ENCODE results near the gene CARHSP1. TPM values are rescaled to one million over a fixed set of nuclear protein-coding genes. Genes with fewer than 3 reads are reported as not detected.

Gene CARHSP1
- total and polyA plus RNA-seq, 9 of the 15 experiments (the other 6 are each of a cell fraction or from before 2014, with no cell fraction given) = 5.8 to 114 (median 41.1) TPM

- Histone ChIP-seq H3K9ac (ENCODE audit: insufficient read depth in 1 of 2, low read depth in 2 of 2, low read length in 2 of 2) (no peak overlapping the region), H3K4me3 (no peak overlapping the region), H3K9me3 (replicated peaks; ENCODE audit: control insufficient read depth, insufficient read depth, low read depth, low read length) (no peaks in the 10 kb centered on the region), H4K20me1 (replicated peaks; ENCODE audit: control insufficient read depth, insufficient read depth, low read length) (no peaks in the 10 kb centered on the region), H3K79me2 (ENCODE audit: control insufficient read depth, insufficient read depth, low read length) (peaks cover 2% of the 10 kb centered on the region; the same call in 1 of the 3 replicates), H3K4me1 (replicated peaks in 1 of 2; ENCODE audit: control insufficient read depth in 2 of 2, insufficient read depth in 2 of 2, low read length in 2 of 2) (peaks cover 0 to 4% of the 10 kb centered on the region in 2 experiments; a peak in 1 of 5 replicates), H3K36me3 (ENCODE audit: control insufficient read depth, insufficient read depth, low read length) (peaks cover 61% of the 10 kb centered on the region; the same call in 2 of the 3 replicates), H3K4me2 (ENCODE audit: insufficient read depth, low read length) (no peak overlapping the region), H3K27ac (ENCODE audit: extremely low read depth, low read depth, low read length) (no peak overlapping the region), H2AFZ (ENCODE audit: low read depth, low read length) (no peak overlapping the region), H3K27me3 (ENCODE audit: control insufficient read depth in 2 of 2, insufficient read depth in 2 of 2, low read length in 2 of 2) (no peaks in the 10 kb centered on the region), H3K9me1 (ENCODE audit: control insufficient read depth, insufficient read depth, low read length) (no peaks in the 10 kb centered on the region)
- ATAC-seq (no peak), FAIRE-seq (no peak), DNase-seq (ENCODE audit: extremely low read depth in 1 of 4, low spot score in 3 of 4) (no peak)
- WGBS (ENCODE audit: insufficient coverage, low coverage, missing lambda C conversion rate) = 94% methylated on average over 13 of the region's 13 CpGs
- in situ Hi-C loops (cut with MboI) = no loop called here
- TF ChIP-seq POLR2A (conservative IDR thresholded peaks at IDR 0.05) = 0 out of 2 replicates have a peak, but pooled peaks have one; percentile 38
- no peak for TF ChIP-seq GATA2 (CRISPR knock-in tag; IDR thresholded peaks at IDR 0.05)
- intact Hi-C loops (cut with micrococcal nuclease) = no loop called here
- POLR2A ChIA-PET = interaction anchor here (0.9 kb wide), 1 partner anchor 11 kb away, joined by 3 read pairs; no protein-coding TSS in a partner anchor
- CTCF ChIA-PET (ENCODE audit: low intra/inter-chr PET ratio) = no interaction called here
- BruUV-seq (replicated peaks) = no TSS peak
These were observed 21.7 kb downstream of the CARHSP1 start for GRCh38 chr16:8847145-8847544.

- Histone ChIP-seq H3K36me3 (ENCODE audit: control insufficient read depth, insufficient read depth, low read length) (peaks cover 54% of the 10 kb centered on the region; the same call in 2 of the 3 replicates), H3K9me1 (ENCODE audit: control insufficient read depth, insufficient read depth, low read length) (no peaks in the 10 kb centered on the region), H3K27ac (ENCODE audit: extremely low read depth, low read depth, low read length) (no peak overlapping the region), H3K9ac (ENCODE audit: insufficient read depth in 1 of 2, low read depth in 2 of 2, low read length in 2 of 2) (no peak overlapping the region), H3K9me3 (replicated peaks; ENCODE audit: control insufficient read depth, insufficient read depth, low read depth, low read length) (no peaks in the 10 kb centered on the region), H3K27me3 (ENCODE audit: control insufficient read depth in 2 of 2, insufficient read depth in 2 of 2, low read length in 2 of 2) (no peaks in the 10 kb centered on the region), H3K4me3 (no peak overlapping the region), H4K20me1 (replicated peaks; ENCODE audit: control insufficient read depth, insufficient read depth, low read length) (no peaks in the 10 kb centered on the region), H3K4me2 (ENCODE audit: insufficient read depth, low read length) (no peak overlapping the region), H2AFZ (ENCODE audit: low read depth, low read length) (no peak overlapping the region), H3K79me2 (ENCODE audit: control insufficient read depth, insufficient read depth, low read length) (peaks cover 2% of the 10 kb centered on the region; the same call in 1 of the 3 replicates), H3K4me1 (replicated peaks in 1 of 2; ENCODE audit: control insufficient read depth in 2 of 2, insufficient read depth in 2 of 2, low read length in 2 of 2) (peaks cover 0 to 4% of the 10 kb centered on the region in 2 experiments; a peak in 1 of 5 replicates)
- 89% methylated on average over 10 of the region's 10 CpGs for WGBS (ENCODE audit: insufficient coverage, low coverage, missing lambda C conversion rate)
- no peak for DNase-seq (ENCODE audit: extremely low read depth in 1 of 4, low spot score in 3 of 4)
- in situ Hi-C loops (cut with MboI) (no loop called here), intact Hi-C loops (cut with micrococcal nuclease) (no loop called here)
- FAIRE-seq = no peak
- POLR2A ChIA-PET = interaction anchor here (0.9 kb wide), 1 partner anchor 10 kb away, joined by 3 read pairs; no protein-coding TSS in a partner anchor
- no peak for ATAC-seq
- CTCF ChIA-PET (ENCODE audit: low intra/inter-chr PET ratio) = no interaction called here
- no TSS peak for BruUV-seq (replicated peaks)
- TF ChIP-seq PRMT5 (CRISPR knock-in tag; IDR thresholded peaks at IDR 0.05) = no peak
- no peak for TF ChIP-seq EP400 (IDR thresholded peaks at IDR 0.05)
- no peak for TF ChIP-seq TEAD4 (IDR thresholded peaks at IDR 0.05; ENCODE audit: low read length)
- TF ChIP-seq TEAD4 (CRISPR knock-in tag; IDR thresholded peaks at IDR 0.05; ENCODE audit: borderline replicate concordance) = no peak
- TF ChIP-seq DIDO1 (tag; IDR thresholded peaks at IDR 0.05; ENCODE audit: low read depth) = no peak
- no peak for TF ChIP-seq FOXJ3 (CRISPR knock-in tag; IDR thresholded peaks at IDR 0.05)
- no peak for TF ChIP-seq SMC3 (conservative IDR thresholded peaks at IDR 0.05; ENCODE audit: insufficient read depth, low read depth, low read length)
- no peak for TF ChIP-seq ZNF140 (CRISPR knock-in tag; IDR thresholded peaks at IDR 0.05)
- TF ChIP-seq BHLHE40 (IDR thresholded peaks at IDR 0.05; ENCODE audit: low read length) = no peak
- no peak for TF ChIP-seq SMARCE1 (IDR thresholded peaks at IDR 0.05)
- no peak for TF ChIP-seq ZNF398 (CRISPR knock-in tag; IDR thresholded peaks at IDR 0.05)
- no peak for TF ChIP-seq SIN3B (IDR thresholded peaks at IDR 0.05; ENCODE audit: low read depth)
- TF ChIP-seq FIP1L1 (IDR thresholded peaks at IDR 0.05; ENCODE audit: low read depth, low read length, poor library complexity, severe bottlenecking) = no peak
These were observed 22.3 kb downstream of the CARHSP1 start for GRCh38 chr16:8846401-8846932.

Data from K562 (cell line).